Measurements from ENCODE around the gene SGMS1. TPM values are rescaled to one million over a fixed set of nuclear protein-coding genes. Genes with fewer than 3 reads are reported as not detected.

The SGMS1 gene
- total and polyA plus RNA-seq, 4 donors: 15.8 to 142 (median 41.3) TPM

GRCh38 chr10:50279489-50279888, 344.3 kb downstream of the SGMS1 start:
- no peak overlapping the region for H3K4me3 ChIP-seq
- H3K27ac ChIP-seq (ENCODE audit: low read depth in 1 of 2, low read length in 1 of 2): no peak overlapping the region
- H3K4me1 ChIP-seq (ENCODE audit: control insufficient read depth in 5 of 5, insufficient read depth in 5 of 5, low read length in 5 of 5): no peaks in the 10 kb centered on the region
- no peak overlapping the region for H3K9ac ChIP-seq (ENCODE audit: insufficient read depth in 1 of 2, low read length in 2 of 2)
- DNase-seq (no peak), ATAC-seq (ENCODE audit: insufficient read depth, low FRiP score) (no peak)
- TF ChIP-seq CTCF (IDR thresholded peaks at IDR 0.05; ENCODE audit: control extremely low read depth, extremely low read depth): no peak
- no peaks in the 10 kb centered on the region for H3K9me3 ChIP-seq (ENCODE audit: control insufficient read depth in 4 of 4, insufficient read depth in 3 of 4, low read length in 3 of 4)
- H3K36me3 ChIP-seq (ENCODE audit: control insufficient read depth in 4 of 4, insufficient read depth in 4 of 4, low read length in 4 of 4): no peaks in the 10 kb centered on the region
- H3K27me3 ChIP-seq (ENCODE audit: control insufficient read depth in 3 of 3, insufficient read depth in 3 of 3, low read length in 2 of 3): no peaks in the 10 kb centered on the region
- WGBS, 2 donors: 69 to 75% methylated on average over 5 of the region's 5 CpGs

DNA sequence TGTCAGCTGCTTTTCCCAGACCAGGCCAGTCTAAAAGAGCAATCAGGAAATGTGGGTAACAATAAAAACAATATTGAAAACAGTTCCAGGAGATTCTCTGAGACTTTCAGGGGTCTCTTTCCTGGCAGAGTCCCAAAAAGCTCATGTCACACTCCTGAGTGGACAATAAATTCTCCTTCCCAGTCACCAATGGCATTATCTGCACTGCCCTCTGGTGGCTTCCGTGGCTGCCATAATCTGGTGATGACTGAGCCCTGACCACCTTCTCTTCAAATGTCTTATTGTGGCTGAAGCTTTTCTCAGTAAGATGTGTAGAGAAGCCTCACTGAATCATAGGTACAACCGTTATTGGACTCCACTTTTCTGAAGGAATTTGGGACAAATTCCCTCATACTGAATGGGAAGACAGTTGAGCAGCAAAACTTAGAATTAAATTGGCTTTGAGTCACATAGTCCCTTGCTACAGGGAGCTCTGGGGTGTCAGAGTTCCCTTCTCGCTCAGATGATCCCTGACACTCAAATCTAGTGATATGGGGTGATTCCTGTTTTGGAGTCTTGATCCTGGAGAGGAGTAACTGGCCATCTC, 348.0 kb downstream of the SGMS1 start:
- peak in 2 of 3 donors; percentile 16 to 22 for DNase-seq
- no peaks in the 10 kb centered on the region for H3K36me3 ChIP-seq (ENCODE audit: control insufficient read depth in 4 of 4, insufficient read depth in 4 of 4, low read length in 4 of 4)
- no peak overlapping the region for H3K27ac ChIP-seq (ENCODE audit: low read depth in 1 of 2, low read length in 1 of 2)
- H3K9ac ChIP-seq (ENCODE audit: insufficient read depth in 1 of 2, low read length in 2 of 2): no peak overlapping the region
- 54 to 57% methylated on average over 3 of the region's 3 CpGs for WGBS, 2 donors
- no peak for ATAC-seq (ENCODE audit: insufficient read depth, low FRiP score)
- H3K4me1 ChIP-seq (ENCODE audit: control insufficient read depth in 5 of 5, insufficient read depth in 5 of 5, low read length in 5 of 5): no peaks in the 10 kb centered on the region
- TF ChIP-seq CTCF (IDR thresholded peaks at IDR 0.05; ENCODE audit: control extremely low read depth, extremely low read depth): peak; percentile 21
- no peak overlapping the region for H3K4me3 ChIP-seq
- no peaks in the 10 kb centered on the region for H3K9me3 ChIP-seq (ENCODE audit: control insufficient read depth in 4 of 4, insufficient read depth in 3 of 4, low read length in 3 of 4)
- no peaks in the 10 kb centered on the region for H3K27me3 ChIP-seq (ENCODE audit: control insufficient read depth in 3 of 3, insufficient read depth in 3 of 3, low read length in 2 of 3)

DNA sequence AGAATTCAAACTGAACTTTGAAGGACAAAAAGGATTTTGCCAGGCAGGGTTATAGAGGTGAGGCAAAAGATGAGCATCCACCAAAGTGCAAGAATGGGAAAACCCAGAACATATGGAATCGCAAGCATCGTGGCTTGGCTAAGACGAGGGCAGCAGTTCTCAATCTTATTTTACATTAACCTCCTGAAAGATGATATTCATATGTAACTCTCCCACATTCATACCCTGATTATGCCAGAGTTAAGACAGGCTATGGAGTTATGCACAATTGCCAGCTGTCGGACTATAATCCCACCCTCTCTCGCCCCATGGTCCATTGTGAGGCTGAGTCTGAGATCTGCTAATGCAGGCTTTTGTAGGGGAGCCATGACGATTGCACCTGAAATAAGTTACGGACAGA, 351.2 kb downstream of the SGMS1 start:
- Histone ChIP-seq H3K4me3 (no peak overlapping the region), H3K27me3 (ENCODE audit: control insufficient read depth in 3 of 3, insufficient read depth in 3 of 3, low read length in 2 of 3) (no peaks in the 10 kb centered on the region), H3K27ac (ENCODE audit: low read depth in 1 of 2, low read length in 1 of 2) (no peak overlapping the region), H3K36me3 (ENCODE audit: control insufficient read depth in 4 of 4, insufficient read depth in 4 of 4, low read length in 4 of 4) (no peaks in the 10 kb centered on the region), H3K4me1 (ENCODE audit: control insufficient read depth in 5 of 5, insufficient read depth in 5 of 5, low read length in 5 of 5) (no peaks in the 10 kb centered on the region), H3K9me3 (ENCODE audit: control insufficient read depth in 4 of 4, insufficient read depth in 3 of 4, low read length in 3 of 4) (no peaks in the 10 kb centered on the region), H3K9ac (ENCODE audit: insufficient read depth in 1 of 2, low read length in 2 of 2) (no peak overlapping the region)
- no peak for TF ChIP-seq CTCF (IDR thresholded peaks at IDR 0.05; ENCODE audit: control extremely low read depth, extremely low read depth)
- DNase-seq: no peak
- 93 to 96% methylated on average over 7 of the region's 7 CpGs for WGBS, 2 donors
- ATAC-seq (ENCODE audit: insufficient read depth, low FRiP score): no peak

All from lung (tissue), 12 donors.